HG02759 (cell line): Measurements from ENCODE around the gene PTGR2.
"Not testable (repeated sequence)": the region's sequence is repeated elsewhere in the genome, so short reads cannot be mapped to it uniquely, and the experiment has no call there.

Experiments used
- ATAC-seq: cut with Tn5 transposase; IDR thresholded peaks from one replicate; pipeline ENCODE4 v1.9.1; 2021; ENCODE audit warnings: mild to moderate bottlenecking, moderate library complexity; ENCODE audit not compliant: unreplicated experiment

Gene PTGR2

GRCh38 chr14:73829526-73830431 is 21.9 kb upstream of the PTGR2 start:
- peak; percentile 66 for ATAC-seq

GRCh38 chr14:73833034-73833433 is 18.6 kb upstream of the PTGR2 start:
- ATAC-seq: no peak

GRCh38 chr14:73833530-73834260 is 17.9 kb upstream of the PTGR2 start:
- ATAC-seq: no peak

GRCh38 chr14:73834261-73834625 is 17.4 kb upstream of the PTGR2 start:
- ATAC-seq: no peak

- ATAC-seq: not testable (repeated sequence)
Measured at GRCh38 chr14:73838293-73839034, 13.2 kb upstream of the PTGR2 start.

- no peak for ATAC-seq
Measured at GRCh38 chr14:73842201-73842600, 9.4 kb upstream of the PTGR2 start.

- ATAC-seq: no peak
Measured at GRCh38 chr14:73842851-73843250, 8.8 kb upstream of the PTGR2 start.

GRCh38 chr14:73843296-73843695 is 8.3 kb upstream of the PTGR2 start:
- ATAC-seq: no peak

GRCh38 chr14:73846947-73847346 is 4.7 kb upstream of the PTGR2 start:
- ATAC-seq: no peak

GRCh38 chr14:73851000-73851399 is 631 bp upstream of the PTGR2 start:
- no peak for ATAC-seq

- no peak for ATAC-seq
Measured at GRCh38 chr14:73859145-73859544, 7.5 kb downstream of the PTGR2 start.

- ATAC-seq: no peak
Measured at GRCh38 chr14:73861073-73861472, 9.4 kb downstream of the PTGR2 start.

GRCh38 chr14:73862480-73862879 is 10.8 kb downstream of the PTGR2 start:
- ATAC-seq: no peak

GRCh38 chr14:73863209-73863608 is 11.6 kb downstream of the PTGR2 start:
- ATAC-seq: no peak

- no peak for ATAC-seq
Measured at GRCh38 chr14:73865534-73866113, 14.0 kb downstream of the PTGR2 start.

- ATAC-seq: not testable (repeated sequence)
Measured at GRCh38 chr14:73869754-73870153, 18.1 kb downstream of the PTGR2 start.

- no peak for ATAC-seq
Measured at GRCh38 chr14:73870525-73871235, 19.0 kb downstream of the PTGR2 start.

GRCh38 chr14:73873660-73874059 is 22.0 kb downstream of the PTGR2 start:
- no peak for ATAC-seq

GRCh38 chr14:73877790-73878189 is 26.2 kb downstream of the PTGR2 start:
- ATAC-seq: no peak

- ATAC-seq: no peak
Measured at GRCh38 chr14:73878436-73878835, 26.8 kb downstream of the PTGR2 start.
